A673 (cell line): ENCODE results near the gene CDK13.

Experiments used
- CTCF ChIP-seq: fragments of 300-800, 200-600 bp; sonication (generic); conservative IDR thresholded peaks from 2 replicates; pipeline ENCODE4 v1.5.1; 2017; ENCODE audit warnings: low read depth, mild to moderate bottlenecking, antibody characterized with exemption, low read length, moderate library complexity, mixed read lengths
- EZH2 ChIP-seq: fragments of 200-600 bp; sonication (generic); IDR thresholded peaks from 2 replicates; pipeline ENCODE4 v1.6.1; 2017; ENCODE audit warnings: borderline replicate concordance, low read depth, mild to moderate bottlenecking, mixed read lengths, antibody characterized with exemption, low read length; ENCODE audit not compliant: poor library complexity, severe bottlenecking

- TF ChIP-seq EZH2 (no peak), CTCF (no peak)
Observed at GRCh38 chr7:40077849-40078248, 127.8 kb downstream of the CDK13 start.
